Heart left ventricle (tissue), 16 donors: ENCODE measurements around the gene VAX1. TPM values are rescaled to one million over a fixed set of nuclear protein-coding genes. Genes with fewer than 3 reads are reported as not detected.

Experiments used
- ATAC-seq, 4 donors: fragments of 200-7000 bp; cut with Tn5 transposase; one replicate each; pipeline ENCODE4 v1.9.1; 2020 to 2022; ENCODE audit warnings: moderate library complexity in 4 of 4, mild to moderate bottlenecking in 3 of 4, moderate number of reproducible peaks in 1 of 4
- DNase-seq, 5 donors: peaks; one replicate each; pipeline ENCODE4 v3.0.0-alpha.2; 2020
- H3K27ac ChIP-seq, 12 donors: fragments of 200-600 bp; sonication (generic) in 4 of 12; one replicate each; pipeline versions ENCODE4 v1.5.0 to v1.8.0; 2016 to 2022; ENCODE audit warnings: mild to moderate bottlenecking in 2 of 12
- H3K27me3 ChIP-seq, 9 donors: fragments of 200-600 bp; sonication (generic) in 2 of 9; one replicate each; pipeline versions ENCODE4 v1.5.1 to v1.8.0; 2016 to 2022; ENCODE audit warnings: mild to moderate bottlenecking in 3 of 9
- H3K36me3 ChIP-seq, 9 donors: fragments of 200-600 bp; sonication (generic) in 2 of 9; one replicate each; pipeline versions ENCODE4 v1.5.0 to v1.8.0; 2018 to 2022; ENCODE audit warnings: mild to moderate bottlenecking in 2 of 9
- H3K4me1 ChIP-seq, 12 donors: fragments of 200-600 bp; sonication (generic) in 4 of 12; one replicate each; pipeline versions ENCODE4 v1.5.0 to v1.8.0; 2016 to 2022; ENCODE audit warnings: mild to moderate bottlenecking in 3 of 12
- H3K4me3 ChIP-seq, 12 donors: fragments of 200-600 bp; sonication (generic) in 4 of 12; one replicate each; pipeline versions ENCODE4 v1.5.0 to v1.8.0; 2017 to 2022; ENCODE audit warnings: mild to moderate bottlenecking in 9 of 12, moderate library complexity in 4 of 12
- H3K9me3 ChIP-seq, 12 donors: fragments of 200-600 bp; sonication (generic) in 4 of 12; one replicate each; pipeline versions ENCODE4 v1.5.0 to v1.8.0; 2016 to 2022; ENCODE audit warnings: mild to moderate bottlenecking in 1 of 12
- POLR2A ChIP-seq, 2 donors: fragments of 450-650 bp; IDR thresholded peaks; one replicate each; pipeline ENCODE4 v1.6.1; 2017; ENCODE audit warnings: antibody characterized with exemption in 2 of 2, mild to moderate bottlenecking in 2 of 2, moderate library complexity in 2 of 2
- WGBS, 4 donors: extraction: QIAGEN DNeasy Blood & Tissue Kit in 2 of 4; methylation state at CpG; one replicate each; pipeline versions ENCODE4 v1.1.5 to v1.1.7; 2013 to 2018; 5-methylcytosine and 5-hydroxymethylcytosine counted together
- intact Hi-C, 10 donors: fragments of 100-400 bp; cut with DNase I; formaldehyde crosslinking; loops; one replicate each; pipeline versions ENCODE4 v1.11.1 to v1.14.2; 2022
- polyA plus RNA-seq, 2 donors: library from polyadenylated mRNA; stranded (reverse); fragments of 200-250 nt; gene quantifications; one replicate each; pipeline ENCODE4 v1.2.3, GENCODE V29; 2013
- total RNA-seq, 9 donors: library from RNA; depleted of rRNA in 2 of 9; stranded (reverse); fragments of >200 nt in 2 of 9; fragmentation: NEBNext Ultra II Directional in 3 of 9; extraction: Animal tissue kit (Norgen Biotek cat#: 25700) in 3 of 9; gene quantifications; one replicate each; pipeline versions ENCODE4 v1.1.0 to v1.2.4, GENCODE V29; 2016 to 2023
- TF ChIP-seq, protein P1 (sequence below), 12 donors: fragments of 200-600 bp; sonication (generic) in 4 of 12; IDR thresholded peaks; one replicate each; pipeline versions ENCODE4 v1.5.0 to v1.8.0; 2018 to 2022; ENCODE audit warnings: antibody characterized with exemption in 12 of 12, mild to moderate bottlenecking in 5 of 12
- donor health status: ischemic (EF 13 %, LVEDD 7.1; RV severe dilation, severe dysfunction).
- donor health status: healthy with polysubstance abuse.
- donor health status: DM: no; HTN: yes; CAD: no.
- donor health status: DM: no; HTN: no; CAD: no.
- donor health status: ischemic (EF 25% LVEDD 6.9; RV normal size, moderate dysfunction).
- donor health status: ischemic (EF 25% LVEDD 5.7; RV mildly dilated, moderate dysfunction).
- donor health status: healthy.
- donor health status: DM: yes; HTN: yes; CAD: no.
- donor health status: ischemic (EF 35%, LVEDD 5.7; RV mildly dilated, moderate dysfunction).
- donor health status: nonischemic (EF 11% LVEDD 7.7; RV severe dilation, severe dysfunction).
- donor health status: DM: yes; HTN: yes; CAD: no.
- donor health status: PGD.
- donor health status: ischemic (EF 29% LVEDD 5.4; RV normal size, mild dysfunction).
- donor health status: nonischemic (EF 23%, LVEDD 6.1; RV moderate dilation, normal function).

The VAX1 gene
- total and polyA plus RNA-seq, 11 donors, result not detected

DNA sequence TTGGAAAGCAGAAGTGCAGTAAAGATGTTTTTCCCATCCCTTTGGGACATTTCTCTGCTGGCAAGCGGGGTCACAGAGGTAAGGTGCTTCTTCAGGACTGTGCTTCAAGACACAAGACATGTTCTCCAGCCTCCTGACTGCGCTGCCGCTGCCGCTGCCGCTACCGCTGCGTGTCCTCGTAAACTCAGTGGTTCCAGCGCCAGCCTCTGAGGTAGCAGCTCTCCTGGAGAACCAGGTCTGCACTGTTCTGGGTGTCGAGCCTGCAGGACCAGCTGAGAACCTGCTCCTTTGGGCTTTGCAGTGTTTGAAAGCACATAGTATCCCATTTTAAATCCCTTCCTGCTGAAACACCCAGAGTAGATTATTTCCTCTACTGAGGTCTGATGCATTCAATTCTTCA lies 46.2 kb upstream of the VAX1 start:
- no peak for DNase-seq
- Histone ChIP-seq H3K4me3 (no peak overlapping the region), H3K4me1 (no peaks in the 10 kb centered on the region), H3K36me3 (no peaks in the 10 kb centered on the region), H3K9me3 (peaks cover 0 to 7% (median 0%) of the 10 kb centered on the region in 12 donors), H3K27me3 (peaks cover 0 to 31% (median 20%) of the 10 kb centered on the region in 9 donors), H3K27ac (no peak overlapping the region)
- 84 to 95% (median 91%) methylated on average over 10 of the region's 10 CpGs for WGBS, 4 donors
- no peak for TF ChIP-seq POLR2A (IDR thresholded peaks at IDR 0.05)
- TF ChIP-seq, protein P1, sequence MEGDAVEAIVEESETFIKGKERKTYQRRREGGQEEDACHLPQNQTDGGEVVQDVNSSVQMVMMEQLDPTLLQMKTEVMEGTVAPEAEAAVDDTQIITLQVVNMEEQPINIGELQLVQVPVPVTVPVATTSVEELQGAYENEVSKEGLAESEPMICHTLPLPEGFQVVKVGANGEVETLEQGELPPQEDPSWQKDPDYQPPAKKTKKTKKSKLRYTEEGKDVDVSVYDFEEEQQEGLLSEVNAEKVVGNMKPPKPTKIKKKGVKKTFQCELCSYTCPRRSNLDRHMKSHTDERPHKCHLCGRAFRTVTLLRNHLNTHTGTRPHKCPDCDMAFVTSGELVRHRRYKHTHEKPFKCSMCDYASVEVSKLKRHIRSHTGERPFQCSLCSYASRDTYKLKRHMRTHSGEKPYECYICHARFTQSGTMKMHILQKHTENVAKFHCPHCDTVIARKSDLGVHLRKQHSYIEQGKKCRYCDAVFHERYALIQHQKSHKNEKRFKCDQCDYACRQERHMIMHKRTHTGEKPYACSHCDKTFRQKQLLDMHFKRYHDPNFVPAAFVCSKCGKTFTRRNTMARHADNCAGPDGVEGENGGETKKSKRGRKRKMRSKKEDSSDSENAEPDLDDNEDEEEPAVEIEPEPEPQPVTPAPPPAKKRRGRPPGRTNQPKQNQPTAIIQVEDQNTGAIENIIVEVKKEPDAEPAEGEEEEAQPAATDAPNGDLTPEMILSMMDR (IDR thresholded peaks at IDR 0.05), result no peak
- intact Hi-C loops, result no loop called here
- ATAC-seq, result no peak

DNA sequence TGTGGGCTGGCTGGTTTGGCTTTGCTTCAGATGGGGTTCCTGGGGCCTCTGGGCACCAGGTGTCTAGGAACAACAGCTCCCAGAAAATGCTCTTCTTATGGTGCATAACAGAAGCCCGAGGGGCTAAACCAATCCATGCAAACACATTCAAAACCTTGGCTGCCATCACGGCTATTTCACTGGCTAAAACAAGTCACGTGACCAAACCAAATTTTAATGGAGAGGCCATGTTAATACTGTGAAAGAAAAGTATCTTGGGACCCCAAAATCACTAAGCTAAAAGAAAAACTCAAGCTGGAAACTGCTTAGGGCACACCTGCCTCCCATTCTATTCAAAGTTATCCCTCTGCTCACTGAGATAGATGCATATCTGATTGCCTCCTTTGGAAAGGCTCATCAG lies 40.1 kb upstream of the VAX1 start:
- Histone ChIP-seq H3K27me3 (peaks cover 0 to 60% (median 27%) of the 10 kb centered on the region in 9 donors), H3K9me3 (no peaks in the 10 kb centered on the region), H3K4me3 (no peak overlapping the region), H3K4me1 (peaks cover 0 to 16% (median 10%) of the 10 kb centered on the region in 12 donors), H3K36me3 (no peaks in the 10 kb centered on the region), H3K27ac (no peak overlapping the region)
- WGBS, 4 donors, result 74 to 81% (median 77%) methylated on average over 3 of the region's 3 CpGs
- no peak for ATAC-seq
- TF ChIP-seq, protein P1 (IDR thresholded peaks at IDR 0.05), result no peak
- no peak for TF ChIP-seq POLR2A (IDR thresholded peaks at IDR 0.05)
- intact Hi-C loops, result loop anchor here in 7 of 10 donors (5.0 to 10.0 kb wide), 2 partner anchors 491 to 493 kb away; no protein-coding TSS in a partner anchor
- no peak for DNase-seq

- 17 to 24% (median 20%) methylated on average over 12 of the region's 12 CpGs for WGBS, 4 donors
- H3K27me3 ChIP-seq, result peaks cover 18 to 79% (median 33%) of the 10 kb centered on the region in 9 donors
Observed at GRCh38 chr10:117175901-117176534, 37.9 kb upstream of the VAX1 start.

More at GRCh38 chr10:117175901-117176534, 37.9 kb upstream of the VAX1 start:
- no peak overlapping the region for H3K27ac ChIP-seq
- no peak for TF ChIP-seq POLR2A (IDR thresholded peaks at IDR 0.05)
- TF ChIP-seq, protein P1 (IDR thresholded peaks at IDR 0.05), result peak; percentile 53 to 81 (median 71)
- ATAC-seq (peak in 2 of 4 donors; percentile 71 to 83), DNase-seq (peak; percentile 61 to 83 (median 68))
- H3K4me1 ChIP-seq, result peaks cover 0 to 16% (median 10%) of the 10 kb centered on the region in 12 donors
- H3K4me3 ChIP-seq, result peak overlapping the region in 11 of 12 donors; percentile 14 to 54 (median 45)
- H3K36me3 ChIP-seq, result no peaks in the 10 kb centered on the region
- intact Hi-C loops, result loop anchor here (1.0 to 10.0 kb wide), 5 partner anchors 377 to 491 kb away; no protein-coding TSS in a partner anchor
- no peaks in the 10 kb centered on the region for H3K9me3 ChIP-seq
